ENCODE measurements around the gene GPR142. TPM values are rescaled to one million over a fixed set of nuclear protein-coding genes. Genes with fewer than 3 reads are reported as not detected.

GPR142 gene
- total and polyA plus RNA-seq, 3 donors from 2014 or later = 0.51 to 0.87 (median 0.55) TPM

GRCh38 chr17:74354561-74354960, 12.7 kb upstream of the GPR142 start:
- no peaks in the 10 kb centered on the region for H3K4me1 ChIP-seq
- no peaks in the 10 kb centered on the region for H3K9me3 ChIP-seq
- H3K36me3 ChIP-seq (ENCODE audit: low read depth, missing control alignments) = no peaks in the 10 kb centered on the region
- no peak for DNase-seq
- no peak overlapping the region for H3K27ac ChIP-seq
- TF ChIP-seq CTCF (IDR thresholded peaks at IDR 0.05) (no peak), POLR2A (IDR thresholded peaks at IDR 0.05) (no peak)
- H3K4me3 ChIP-seq = no peak overlapping the region
- intact Hi-C loops (cut with DNase I; ENCODE audit: low total_unique reads) = no loop called here
- no peaks in the 10 kb centered on the region for H3K27me3 ChIP-seq
- WGBS, 2 donors = 88 to 89% methylated on average over 9 to 10 of the region's 10 CpGs

- H3K4me3 ChIP-seq = no peak overlapping the region
- no peak for DNase-seq
- no peaks in the 10 kb centered on the region for H3K27me3 ChIP-seq
- 91% methylated on average over 8 of the region's 8 CpGs; no CpG with 5 or more reads in 1 of the 2 donors for WGBS, 2 donors
- no peaks in the 10 kb centered on the region for H3K9me3 ChIP-seq
- intact Hi-C loops (cut with DNase I; ENCODE audit: low total_unique reads) = no loop called here
- no peak overlapping the region for H3K27ac ChIP-seq
- TF ChIP-seq POLR2A (IDR thresholded peaks at IDR 0.05) (no peak), CTCF (IDR thresholded peaks at IDR 0.05) (no peak)
- no peaks in the 10 kb centered on the region for H3K4me1 ChIP-seq
- no peaks in the 10 kb centered on the region for H3K36me3 ChIP-seq (ENCODE audit: low read depth, missing control alignments)
Observed at GRCh38 chr17:74355065-74355464, 12.2 kb upstream of the GPR142 start.

DNA sequence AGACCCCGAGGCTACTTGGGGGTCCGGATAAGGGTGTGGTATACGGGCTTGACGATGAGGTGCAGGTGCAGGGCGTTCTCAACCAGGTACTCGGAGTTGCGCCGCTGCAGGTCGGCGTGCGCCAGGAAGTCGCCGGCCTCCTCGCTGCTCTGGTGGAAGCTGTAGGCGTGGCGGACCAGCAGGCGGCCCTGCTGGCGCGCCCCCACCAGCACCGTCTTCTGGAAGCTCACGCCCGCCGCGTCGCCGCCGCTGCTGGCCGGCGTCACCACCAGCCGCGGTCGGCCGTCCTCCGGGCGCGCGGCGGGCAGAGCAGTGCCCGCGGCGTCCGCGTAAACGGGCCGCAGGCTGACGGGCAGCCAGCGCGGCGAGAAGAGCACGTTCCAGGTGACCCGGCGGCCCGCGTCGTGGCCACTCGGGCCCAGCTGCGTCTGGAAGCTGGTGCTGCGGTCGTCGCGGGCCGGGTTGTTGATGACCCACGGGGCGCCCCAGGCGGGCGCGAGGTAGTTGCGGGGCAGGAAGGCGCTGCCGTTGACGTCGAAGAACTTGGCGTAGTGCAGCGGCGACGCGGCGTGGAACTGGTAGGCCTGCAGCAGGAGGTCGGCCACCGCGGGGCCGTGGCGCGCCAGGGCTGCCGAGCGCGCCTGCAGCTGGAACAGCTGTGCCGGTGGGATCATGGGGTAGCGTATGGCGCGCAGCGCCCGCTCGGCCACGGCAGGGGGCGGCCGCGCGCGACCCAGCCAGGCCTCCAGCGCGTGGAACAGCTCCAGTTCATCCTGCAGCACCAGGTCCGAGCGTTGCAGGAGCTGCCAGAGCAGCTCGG, 10.4 kb upstream of the GPR142 start:
- no peaks in the 10 kb centered on the region for H3K27me3 ChIP-seq

GRCh38 chr17:74357466-74357809, 9.9 kb upstream of the GPR142 start:
- WGBS, 2 donors = 19 to 27% methylated on average over 8 to 20 of the region's 32 CpGs
- no peaks in the 10 kb centered on the region for H3K27me3 ChIP-seq
- no peak overlapping the region for H3K27ac ChIP-seq
- H3K4me1 ChIP-seq = no peaks in the 10 kb centered on the region
- no peaks in the 10 kb centered on the region for H3K9me3 ChIP-seq
- H3K4me3 ChIP-seq = peak overlapping the region; percentile 30 to 39
- no peak for TF ChIP-seq CTCF (IDR thresholded peaks at IDR 0.05)
- no peak for TF ChIP-seq POLR2A (IDR thresholded peaks at IDR 0.05)
- peak; percentile 16 for DNase-seq
- H3K36me3 ChIP-seq (ENCODE audit: low read depth, missing control alignments) = no peaks in the 10 kb centered on the region
- intact Hi-C loops (cut with DNase I; ENCODE audit: low total_unique reads) = no loop called here

More for the DNA sequence above, 10.4 kb upstream of the GPR142 start:
- Histone ChIP-seq H3K27ac (no peak overlapping the region), H3K4me1 (no peaks in the 10 kb centered on the region), H3K4me3 (peak overlapping the region; percentile 30 to 39), H3K36me3 (ENCODE audit: low read depth, missing control alignments) (no peaks in the 10 kb centered on the region), H3K9me3 (no peaks in the 10 kb centered on the region)
- peak; percentile 51 for DNase-seq
- WGBS, 2 donors = 0 to 4% methylated on average over 24 to 86 of the region's 105 CpGs
- intact Hi-C loops (cut with DNase I; ENCODE audit: low total_unique reads) = no loop called here
- TF ChIP-seq POLR2A (IDR thresholded peaks at IDR 0.05) = no peak
- TF ChIP-seq CTCF (IDR thresholded peaks at IDR 0.05) = no peak

- WGBS, 2 donors = 85 to 86% methylated on average over 9 of the region's 9 CpGs
- H3K27me3 ChIP-seq = no peaks in the 10 kb centered on the region
- intact Hi-C loops (cut with DNase I; ENCODE audit: low total_unique reads) = no loop called here
- H3K4me3 ChIP-seq = no peak overlapping the region
- no peaks in the 10 kb centered on the region for H3K4me1 ChIP-seq
- H3K36me3 ChIP-seq (ENCODE audit: low read depth, missing control alignments) = no peaks in the 10 kb centered on the region
- DNase-seq = no peak
- H3K27ac ChIP-seq = no peak overlapping the region
- TF ChIP-seq CTCF (IDR thresholded peaks at IDR 0.05) (no peak), POLR2A (IDR thresholded peaks at IDR 0.05) (no peak)
- H3K9me3 ChIP-seq = no peaks in the 10 kb centered on the region
Observed at GRCh38 chr17:74358697-74359096, 8.6 kb upstream of the GPR142 start.
